Head of caudate nucleus (tissue), 42 donors: ENCODE measurements around the gene DDX28.
A peak's percentile ranks its signal among the peaks of the same experiment; 100 is the strongest.
"Not testable (repeated sequence)": the region's sequence is repeated elsewhere in the genome, so short reads cannot be mapped to it uniquely, and the experiment has no call there.

Experiments used
- DNase-seq, 42 donors: peaks; one replicate each; pipeline versions ENCODE4 v3.0.0 to v3.0.0-alpha.2; 2020 to 2021; ENCODE audit warnings: mixed read lengths in 7 of 42
- intact Hi-C: fragments of 100-400 bp; cut with DNase I; formaldehyde crosslinking; loops from one replicate; pipeline ENCODE4 v1.15.0; 2022

Gene DDX28

DNA sequence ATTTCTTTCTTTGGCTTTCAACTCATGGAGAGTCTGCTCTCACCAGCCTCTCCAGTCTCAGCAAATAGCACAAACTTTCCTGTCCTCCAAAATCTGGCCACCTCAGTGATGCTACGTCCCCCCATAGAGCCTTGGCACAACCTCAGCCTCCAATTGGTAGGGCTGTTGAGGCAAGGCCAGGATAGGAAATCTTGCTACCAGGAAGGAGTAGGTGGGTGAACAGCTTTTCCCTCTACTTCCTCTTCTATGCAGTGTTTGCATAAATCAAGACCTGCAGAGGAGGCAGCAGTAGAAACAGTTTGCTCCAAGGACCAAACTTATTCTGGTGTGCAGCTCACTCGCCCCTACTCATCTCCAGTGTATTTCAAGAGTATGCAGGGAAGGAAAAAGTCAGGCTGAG, 23.0 kb downstream of the DDX28 start:
- intact Hi-C loops: no loop called here
- DNase-seq: no peak

DNA sequence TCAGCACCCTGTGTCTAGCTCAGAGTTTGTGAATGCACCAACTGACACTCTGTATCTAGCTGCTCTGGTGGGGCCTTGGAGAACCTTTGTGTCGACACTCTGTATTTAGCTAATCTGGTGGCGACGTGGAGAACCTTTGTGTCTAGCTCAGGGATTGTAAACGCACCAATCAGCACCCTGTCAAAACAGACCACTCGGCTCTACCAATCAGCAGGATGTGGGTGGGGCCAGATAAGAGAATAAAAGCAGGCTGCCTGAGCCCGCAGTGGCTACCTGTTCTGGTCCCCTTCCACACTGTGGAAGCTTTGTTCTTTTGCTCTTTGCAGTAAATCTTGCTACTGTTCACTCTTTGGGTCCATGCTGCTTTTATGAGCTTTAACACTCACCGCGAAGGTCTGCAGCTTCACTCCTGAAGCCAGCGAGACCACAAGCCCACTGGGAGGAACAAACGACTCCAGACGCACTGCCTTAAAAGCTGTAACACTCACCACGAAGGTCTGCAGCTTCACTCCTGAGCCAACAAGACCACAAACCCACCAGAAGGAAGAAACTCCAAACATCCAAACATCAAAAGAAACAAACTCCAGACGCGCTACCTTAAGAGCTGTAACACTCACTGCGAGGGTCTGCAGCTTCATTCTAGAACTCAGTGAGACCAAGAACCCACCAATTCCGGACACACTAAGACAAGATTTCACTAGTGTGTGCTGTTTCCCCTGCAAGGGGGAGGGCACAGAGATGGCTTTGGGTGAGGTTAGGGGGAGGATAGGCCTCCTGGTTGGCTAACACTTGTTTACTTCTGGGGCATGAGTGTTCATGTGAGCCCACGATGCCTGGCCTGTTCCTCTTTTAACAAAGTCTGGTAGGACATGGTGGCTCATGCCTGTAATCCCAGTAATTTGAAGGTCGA, 24.0 kb downstream of the DDX28 start, which contains the start of gene DPEP2:
DPEP2 (minus strand) TSS at position 706 of the 910 bp plus-strand sequence. CDS start 6,272 bp downstream, outside the sequence.
- peak in 11 of 42 donors; percentile 8 to 46 (median 38) for DNase-seq
- intact Hi-C loops: not testable (repeated sequence)

DNA sequence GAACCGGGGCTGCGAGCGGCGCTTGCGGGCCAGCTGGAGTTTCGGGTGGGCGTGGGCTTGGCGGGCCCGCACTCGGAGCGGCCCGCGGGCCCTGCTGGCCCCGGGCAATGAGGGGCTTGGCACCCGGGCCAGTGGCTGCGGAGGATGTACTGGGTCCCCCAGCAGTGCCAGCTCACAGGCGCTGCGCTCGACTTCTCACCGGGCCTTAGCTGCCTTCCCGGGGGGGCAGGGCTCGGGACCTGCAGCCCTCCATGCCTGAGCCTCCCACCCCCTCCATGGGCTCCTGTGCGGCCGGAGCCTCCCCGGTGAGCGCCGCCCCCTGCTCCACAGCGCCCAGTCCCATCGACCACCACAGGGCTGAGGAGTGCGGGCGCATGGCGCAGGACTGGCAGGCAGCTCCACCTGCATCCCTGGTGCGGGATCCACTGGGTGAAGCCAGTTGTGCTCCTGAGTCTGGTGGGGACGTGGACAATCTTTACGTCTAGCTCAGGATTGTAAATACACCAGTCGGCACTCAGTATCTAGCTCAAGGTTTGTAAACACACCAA, 24.7 kb downstream of the DDX28 start:
- DNase-seq, intact Hi-C loops: not testable (repeated sequence)

DNA sequence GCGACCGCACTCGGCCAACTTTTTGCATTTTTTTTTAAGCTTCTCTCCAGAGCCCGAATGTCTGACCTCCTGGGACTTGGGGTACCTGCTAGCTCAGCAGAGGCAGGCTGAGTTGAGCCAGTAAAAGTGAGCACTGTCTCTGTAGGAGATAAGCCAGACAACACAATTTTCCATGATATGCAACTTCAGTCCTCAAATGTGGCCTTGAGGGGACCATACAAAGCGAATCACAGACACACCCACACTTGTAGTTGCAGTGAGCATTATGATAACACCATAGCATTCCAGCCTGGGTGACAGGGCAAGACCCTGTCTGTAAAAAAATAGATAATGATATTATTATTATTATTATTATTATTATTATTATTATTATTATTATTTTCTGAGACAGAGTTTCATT, 26.4 kb downstream of the DDX28 start:
- no peak for DNase-seq
- intact Hi-C loops: no loop called here

DNA sequence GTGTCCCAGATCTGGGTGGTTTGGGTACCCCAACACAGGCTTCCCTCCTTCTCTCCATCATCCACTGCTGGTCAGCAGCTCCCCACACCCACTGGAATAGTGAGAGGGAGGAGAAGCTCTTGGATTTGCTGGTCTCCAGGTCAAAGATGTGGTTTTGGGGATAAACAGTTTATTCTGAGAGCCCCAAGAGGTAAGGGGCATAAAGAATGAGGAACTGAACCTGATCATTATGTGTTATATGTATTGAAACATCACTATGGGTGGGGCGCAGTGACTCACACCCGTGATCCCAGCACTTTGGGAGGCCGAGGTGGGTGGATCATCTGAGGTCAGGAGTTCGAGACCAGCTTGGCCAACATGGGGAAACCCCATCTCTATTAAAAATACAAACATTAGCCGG, 27.6 kb downstream of the DDX28 start:
- intact Hi-C loops: no loop called here
- DNase-seq: no peak

DNA sequence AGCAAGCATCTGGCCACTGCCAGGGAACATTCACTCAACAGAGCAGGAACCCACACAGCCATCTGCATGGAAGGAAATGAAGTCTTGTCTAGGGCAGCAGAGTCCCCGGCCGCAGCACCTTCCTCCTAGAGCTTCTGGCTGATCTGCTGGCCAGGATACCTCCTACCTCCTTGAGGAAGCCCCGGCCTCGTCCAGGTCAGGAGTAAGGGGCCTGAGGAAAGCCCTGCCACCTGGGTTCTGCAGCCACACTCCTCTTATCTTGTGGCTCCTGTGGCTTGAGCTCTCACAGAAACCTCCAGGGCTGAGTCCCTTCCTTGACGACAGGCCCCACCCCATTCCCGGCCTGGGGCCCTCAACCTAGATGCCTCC, 29.0 kb downstream of the DDX28 start:
- intact Hi-C loops, DNase-seq: not testable (repeated sequence)

DNA sequence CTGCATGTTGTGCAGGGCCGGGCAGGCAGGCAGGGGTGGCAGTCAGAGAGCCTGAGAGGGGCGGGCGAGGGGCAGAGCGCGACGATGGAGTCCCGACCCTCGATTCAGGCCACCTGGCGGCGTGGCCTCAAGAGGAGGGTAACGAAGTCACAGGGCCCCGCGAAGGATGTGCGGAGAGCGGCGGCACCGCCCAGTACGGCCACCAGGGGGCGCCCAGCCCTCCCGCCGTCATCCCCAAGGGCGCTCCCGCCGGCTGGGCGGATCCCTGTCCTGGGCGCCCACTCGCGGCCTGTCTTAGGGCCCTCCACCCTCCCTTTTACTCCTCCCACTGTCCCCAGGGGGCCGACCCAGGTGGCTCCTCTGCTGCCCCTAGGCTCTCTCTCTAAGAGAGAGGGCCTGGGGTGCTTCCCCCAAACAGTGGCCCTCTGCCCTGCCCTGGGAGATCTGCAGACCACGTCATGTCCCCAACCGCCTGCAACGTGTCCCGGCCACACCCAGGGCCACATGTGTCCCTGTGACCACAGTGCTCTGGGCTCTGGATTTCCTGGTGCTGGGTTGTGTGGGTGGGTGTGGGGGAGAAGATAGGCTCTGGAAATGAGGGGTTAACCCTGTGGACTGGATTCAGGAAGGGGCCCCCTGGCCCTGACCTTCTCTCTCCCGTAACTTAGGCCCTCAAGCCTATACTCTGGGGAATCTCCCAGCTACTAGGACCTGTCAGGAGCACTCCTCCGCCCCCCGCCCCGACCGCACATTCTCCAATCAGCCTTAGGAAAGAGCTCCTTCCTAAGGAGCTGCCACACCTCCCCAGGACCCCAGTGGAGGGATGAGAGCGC, 29.6 kb downstream of the DDX28 start:
- peak; percentile 27 to 87 (median 72) for DNase-seq
- intact Hi-C loops: loop anchor here (2.0 kb wide), 1 partner anchor 47 kb away; no protein-coding TSS in a partner anchor

DNA sequence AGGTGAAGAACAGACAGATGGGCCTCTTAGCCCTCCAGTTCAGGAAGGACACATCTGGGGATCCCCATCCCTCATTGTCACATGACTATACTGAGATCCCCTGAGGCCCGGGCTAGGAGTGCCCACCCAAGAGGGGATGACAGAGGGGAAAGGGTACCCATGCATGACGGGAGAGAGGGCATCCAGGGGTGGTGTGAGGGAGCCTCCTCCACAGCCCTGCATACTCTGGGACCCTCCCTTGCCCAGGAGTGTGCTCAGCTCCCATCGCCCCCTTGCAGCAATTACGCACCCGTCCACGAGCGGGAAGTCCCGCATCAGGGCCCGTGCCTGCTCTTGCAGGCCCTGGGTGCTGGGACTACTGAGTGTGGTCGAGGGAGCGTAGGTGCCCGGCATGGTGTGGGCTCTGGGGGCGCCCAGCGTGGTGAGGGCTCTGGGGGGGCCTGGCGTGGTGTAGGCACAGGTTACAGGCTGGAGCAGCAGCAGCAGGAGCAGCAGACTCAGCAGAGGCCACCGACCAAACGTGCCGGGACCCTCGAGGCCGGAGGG, 30.3 kb downstream of the DDX28 start:
- intact Hi-C loops: loop anchor here (2.0 kb wide), 1 partner anchor 48 kb away; no protein-coding TSS in a partner anchor
- no peak for DNase-seq

DNA sequence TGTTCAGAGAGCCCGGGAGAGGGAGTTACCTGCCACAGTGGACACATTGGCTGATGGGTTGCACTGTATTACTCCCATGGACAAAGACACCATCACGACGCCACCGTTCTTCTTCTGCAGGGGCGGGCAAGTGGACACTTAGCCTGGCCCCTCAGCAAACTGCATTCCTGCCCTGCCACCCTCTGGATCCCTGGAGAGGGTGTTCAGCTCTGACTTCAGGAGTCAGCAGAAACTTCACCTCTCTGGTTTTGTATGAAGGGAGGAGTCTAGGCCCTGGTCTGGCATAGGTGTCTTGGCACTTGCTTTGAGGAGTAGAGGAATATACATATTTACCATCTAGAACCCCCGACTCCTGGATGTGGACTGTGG, 33.0 kb downstream of the DDX28 start:
- DNase-seq: no peak
- intact Hi-C loops: no loop called here

DNA sequence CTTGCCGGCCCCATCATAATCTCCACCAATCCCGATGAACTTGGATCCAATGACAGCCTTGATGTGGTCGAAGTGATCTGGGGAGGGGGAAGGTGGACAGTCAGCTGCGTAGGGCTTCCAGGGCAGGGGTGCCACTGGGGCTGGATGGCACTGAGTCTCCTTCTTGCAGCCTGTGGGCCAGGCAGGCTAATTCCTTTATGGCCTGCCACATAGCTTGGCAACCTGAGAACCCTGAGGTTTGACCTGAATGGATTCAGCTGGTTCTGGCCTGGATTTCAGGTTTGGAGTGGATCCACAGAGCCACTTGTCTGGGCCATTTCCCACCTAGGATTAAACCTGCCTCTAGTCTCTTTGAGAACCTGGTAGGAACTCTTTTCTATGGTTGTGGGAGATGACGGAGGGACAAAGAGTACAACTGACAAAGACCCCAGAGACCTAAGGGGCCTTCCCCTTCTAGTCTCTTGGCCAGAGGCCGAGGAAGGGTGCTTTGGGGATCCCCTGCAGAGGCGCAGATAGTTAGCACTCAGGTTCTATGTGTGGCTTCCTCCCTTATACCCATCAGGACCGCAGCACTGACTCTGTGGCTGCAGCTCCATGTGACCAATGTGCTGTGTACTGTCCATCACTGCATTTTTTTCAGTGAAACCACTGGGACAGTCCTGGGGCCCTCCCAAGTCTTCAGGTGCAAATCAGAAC, 33.6 kb downstream of the DDX28 start:
- DNase-seq: no peak
- intact Hi-C loops: no loop called here

DNA sequence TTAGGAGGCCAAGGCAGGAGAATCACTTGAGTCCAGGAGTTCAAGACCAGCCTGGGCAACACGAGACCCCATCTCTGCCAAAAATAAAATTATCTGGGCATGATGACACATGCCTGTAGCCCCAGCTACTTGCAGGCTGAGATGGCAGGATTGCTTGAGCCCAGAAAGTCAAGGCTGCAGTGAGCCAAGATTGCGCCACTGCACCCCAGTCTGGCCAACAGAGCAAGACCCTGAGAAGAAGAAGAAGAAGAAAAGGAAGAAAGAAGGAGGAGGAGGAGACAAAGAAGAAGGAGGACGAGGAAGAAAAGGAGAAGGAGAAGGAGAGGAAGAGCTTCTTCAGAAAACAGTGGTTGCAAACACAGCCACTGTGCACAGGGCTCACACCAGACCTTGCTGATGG, 34.4 kb downstream of the DDX28 start:
- intact Hi-C loops: no loop called here
- DNase-seq: no peak

DNA sequence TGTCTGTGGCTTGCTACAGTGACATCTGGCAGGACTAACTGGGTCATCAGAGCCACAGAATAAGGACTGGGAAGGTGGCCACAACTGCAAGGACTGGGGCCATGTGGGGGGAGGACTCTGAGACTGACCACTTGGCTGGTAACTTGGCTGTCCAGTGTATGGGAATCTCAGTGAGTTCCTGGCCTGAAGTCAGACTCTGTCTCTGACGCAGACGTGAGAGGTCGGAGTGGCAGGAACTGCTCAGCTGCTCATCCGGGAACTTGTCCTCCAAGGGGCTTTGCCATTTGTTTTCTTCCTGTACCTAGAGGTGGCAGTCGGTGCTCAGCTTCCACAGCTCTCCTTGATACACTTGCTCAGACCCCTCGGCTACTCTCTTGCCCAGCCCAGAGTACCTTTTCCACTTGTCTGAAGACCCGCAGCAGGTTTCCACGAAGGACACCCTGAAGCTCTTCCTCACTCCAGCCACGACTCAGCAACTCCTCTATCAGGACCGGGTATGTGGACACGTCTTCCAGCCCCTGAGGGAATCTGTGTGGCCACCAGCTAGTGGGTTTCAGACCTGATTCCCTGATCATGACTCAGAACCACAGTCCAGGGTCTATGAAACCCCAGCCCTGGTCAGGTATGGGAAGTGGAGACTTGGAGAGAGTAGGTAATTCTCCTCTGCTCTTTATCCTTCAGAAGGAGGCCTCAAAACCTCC, 35.4 kb downstream of the DDX28 start:
- peak in 11 of 42 donors; percentile 19 to 59 (median 27) for DNase-seq
- intact Hi-C loops: no loop called here

DNA sequence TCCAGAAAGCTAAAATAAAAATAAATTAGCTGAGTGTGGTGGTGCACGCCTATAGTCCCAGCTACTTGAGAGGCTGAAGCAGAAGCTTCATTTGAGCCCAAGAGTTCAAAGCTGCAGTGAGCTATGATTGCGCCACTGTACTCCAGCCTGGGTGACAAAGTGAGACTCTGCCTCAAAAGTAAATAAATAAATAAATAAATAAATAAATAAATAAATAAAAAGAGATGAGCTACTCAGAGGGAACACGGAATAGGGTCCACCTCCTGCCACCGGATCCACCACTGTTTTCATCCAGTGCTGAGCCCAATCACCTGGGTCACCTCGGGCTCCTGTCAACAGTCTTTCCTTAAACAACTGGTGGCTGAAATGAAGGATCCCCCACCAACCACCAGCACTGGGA, 36.1 kb downstream of the DDX28 start:
- intact Hi-C loops: no loop called here
- no peak for DNase-seq

DNA sequence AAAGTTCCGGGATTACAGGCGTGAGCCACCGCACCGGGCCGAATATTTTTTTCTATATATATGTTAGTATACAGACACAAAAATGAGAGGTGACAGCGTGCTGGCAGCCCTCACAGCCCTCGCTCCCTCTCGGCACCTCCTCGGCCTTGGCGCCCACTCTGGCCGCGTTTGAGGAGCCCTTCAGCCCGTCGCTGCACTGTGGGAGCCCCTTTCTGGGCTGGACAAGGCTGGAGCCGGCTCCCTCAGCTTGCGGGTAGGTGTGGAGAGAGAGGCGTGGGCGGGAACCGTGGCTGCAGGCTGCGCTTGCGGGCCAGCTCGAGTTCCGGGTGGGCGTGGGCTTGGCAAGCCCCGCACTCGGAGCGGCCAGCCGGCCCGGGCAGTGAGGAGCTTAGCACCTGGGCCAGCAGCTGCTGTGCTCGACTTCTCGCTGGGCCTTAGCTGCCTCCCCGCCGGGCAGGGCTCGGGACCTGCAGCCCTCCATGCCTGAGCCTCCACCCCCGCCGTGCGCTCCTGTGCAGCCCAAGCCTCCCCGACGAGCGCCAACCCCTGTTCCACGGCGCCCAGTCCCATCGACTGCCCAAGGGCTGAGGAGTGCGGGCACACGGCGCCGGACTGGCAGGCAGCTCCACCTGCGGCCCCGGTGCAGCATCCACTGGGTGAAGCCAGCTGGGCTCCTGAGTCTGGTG, 40.9 kb downstream of the DDX28 start:
- intact Hi-C loops: no loop called here
- DNase-seq: no peak

DNA sequence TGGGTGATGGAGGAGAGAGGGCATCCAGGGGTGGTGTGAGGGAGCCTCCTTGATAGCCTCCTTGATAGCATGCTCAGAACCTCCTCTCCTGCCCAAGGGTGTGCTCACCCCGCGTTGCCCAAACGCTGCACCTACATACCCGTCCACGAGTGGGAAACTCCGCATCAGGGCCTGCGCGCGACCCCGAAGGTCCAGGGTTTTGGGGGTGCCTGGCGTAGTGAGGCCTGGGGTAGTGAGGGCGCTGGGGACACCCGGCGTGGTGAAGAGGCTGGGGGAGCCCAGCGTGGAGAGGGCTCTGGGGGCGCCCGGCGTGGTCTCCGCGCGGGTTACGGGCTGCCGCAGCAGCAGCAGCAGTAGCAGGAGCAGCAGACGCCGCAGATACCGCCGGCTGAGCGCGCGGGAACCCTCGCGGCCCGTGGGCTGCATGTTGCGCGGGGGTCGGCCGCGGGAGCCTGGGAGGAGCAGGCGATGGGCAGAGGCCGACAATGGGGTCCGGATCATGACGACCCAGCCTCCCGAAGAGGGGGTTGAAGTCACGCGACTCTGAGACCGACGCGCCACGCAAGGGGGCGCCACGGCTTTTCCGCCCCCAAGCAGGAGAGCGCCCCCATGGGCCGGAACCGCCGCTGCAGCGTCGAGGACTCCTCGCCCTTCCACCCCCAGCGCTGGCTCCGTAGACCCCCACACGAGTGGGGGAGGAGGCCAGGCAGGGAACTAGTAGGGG, 42.9 kb downstream of the DDX28 start, which contains the start of gene DPEP3:
DPEP3 (minus strand) TSS at position 545 of the 724 bp plus-strand sequence; CDS start at position 426, 119 bp downstream.
- intact Hi-C loops: no loop called here
- DNase-seq: no peak

DNA sequence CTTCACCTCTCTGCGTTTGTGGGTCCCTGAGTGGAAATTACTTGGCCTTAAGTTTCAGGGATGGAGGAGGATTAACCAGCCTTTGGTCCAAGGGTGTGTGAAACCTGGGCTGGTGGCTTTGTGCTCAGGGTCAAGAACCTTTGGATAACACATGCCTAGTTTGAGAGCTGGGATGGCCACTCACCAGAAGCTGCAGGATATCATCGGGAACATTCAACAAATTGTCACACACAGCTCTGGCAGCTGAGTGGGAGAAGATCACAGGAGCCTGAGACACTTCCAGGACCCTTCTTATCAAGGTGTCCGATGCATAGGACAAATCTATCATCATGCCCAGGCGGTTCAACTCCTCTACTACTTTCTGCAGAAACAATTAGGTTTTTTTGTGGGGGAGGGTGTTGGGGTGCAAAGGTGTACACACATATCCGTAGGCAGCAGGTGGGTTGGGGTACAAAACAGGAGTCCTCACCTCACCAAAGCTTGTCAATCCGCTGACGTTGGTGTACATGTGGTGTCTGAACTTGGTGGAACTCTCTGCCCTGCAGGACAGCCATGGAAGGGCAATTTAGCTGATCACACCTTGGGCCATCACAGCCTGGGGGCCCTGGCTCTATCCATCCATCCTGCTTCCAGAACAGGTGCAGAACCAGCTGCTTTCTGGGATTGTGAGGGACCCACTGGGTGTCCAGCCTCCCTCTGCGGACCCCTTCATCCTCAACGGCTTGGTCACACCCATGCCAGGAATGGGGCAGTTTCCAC, 45.4 kb downstream of the DDX28 start:
- intact Hi-C loops: no loop called here

More for the DNA sequence above, 45.4 kb downstream of the DDX28 start:
- no peak for DNase-seq
